AG20443 (cell line): ENCODE data around the gene CXCR3.
"Not testable (repeated sequence)": the region's sequence is repeated elsewhere in the genome, so short reads cannot be mapped to it uniquely, and the experiment has no call there.

Source experiments
- DNase-seq: peaks from one replicate; pipeline ENCODE4 v3.0.0; 2012; ENCODE audit warnings: low spot score, mixed read lengths

CXCR3 gene

DNA sequence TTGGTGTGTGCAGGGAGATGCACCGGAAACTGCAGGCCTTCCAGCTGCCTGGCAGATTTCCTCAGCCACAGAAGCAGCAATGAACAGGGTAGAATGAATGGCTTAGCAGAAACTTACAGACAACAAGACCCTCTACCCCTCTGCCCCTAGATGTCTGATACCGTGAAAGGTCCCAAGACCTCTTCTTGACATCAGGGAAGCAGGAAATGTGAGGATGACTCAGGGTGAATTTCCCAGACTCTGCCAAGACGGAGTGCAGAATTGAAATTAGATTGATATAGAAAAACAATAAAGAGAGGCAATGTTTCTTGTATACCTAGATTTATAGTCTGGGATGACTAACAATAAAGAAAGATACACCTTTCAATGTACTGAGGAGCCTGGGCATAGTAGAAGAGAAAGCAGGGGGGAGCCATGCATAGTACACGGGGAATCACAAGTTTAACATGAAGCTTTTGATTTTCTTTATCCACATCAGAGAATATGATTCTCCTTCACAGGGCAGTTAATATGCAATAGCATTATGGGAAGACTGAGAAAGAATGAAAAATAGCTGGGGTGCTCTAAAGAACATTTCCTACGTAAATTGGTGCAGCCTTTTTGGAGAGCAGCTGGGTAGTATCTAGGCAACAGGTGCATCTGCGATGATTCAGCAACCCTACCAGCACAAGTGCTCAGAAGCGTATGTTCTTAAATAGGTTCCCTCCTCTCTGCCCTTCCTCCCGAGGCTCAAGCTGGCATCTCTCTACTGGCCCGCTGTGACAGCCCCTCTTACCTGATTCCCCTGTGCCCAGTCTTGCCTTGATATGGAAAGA is 18.3 kb upstream of the CXCR3 start:
- no peak for DNase-seq

DNA sequence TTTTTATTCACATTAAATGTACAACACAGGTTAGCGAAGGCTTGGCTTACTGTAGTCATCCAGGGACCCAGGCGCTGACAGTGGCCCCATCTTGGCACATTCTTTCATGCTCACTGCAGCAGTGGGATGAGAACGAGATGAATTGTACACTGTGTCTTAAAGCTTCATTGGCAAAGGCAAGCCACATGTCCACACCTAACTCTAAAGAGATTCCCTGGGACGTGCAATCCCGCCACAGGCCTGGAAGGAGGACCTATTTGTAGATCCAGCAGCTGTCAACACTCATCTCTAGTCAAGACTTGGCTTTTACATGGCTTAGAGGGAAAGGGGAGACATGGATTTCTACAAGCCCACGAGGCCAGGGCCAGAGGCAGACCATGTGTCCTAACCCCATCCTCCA is 16.1 kb upstream of the CXCR3 start:
- DNase-seq, result no peak

DNA sequence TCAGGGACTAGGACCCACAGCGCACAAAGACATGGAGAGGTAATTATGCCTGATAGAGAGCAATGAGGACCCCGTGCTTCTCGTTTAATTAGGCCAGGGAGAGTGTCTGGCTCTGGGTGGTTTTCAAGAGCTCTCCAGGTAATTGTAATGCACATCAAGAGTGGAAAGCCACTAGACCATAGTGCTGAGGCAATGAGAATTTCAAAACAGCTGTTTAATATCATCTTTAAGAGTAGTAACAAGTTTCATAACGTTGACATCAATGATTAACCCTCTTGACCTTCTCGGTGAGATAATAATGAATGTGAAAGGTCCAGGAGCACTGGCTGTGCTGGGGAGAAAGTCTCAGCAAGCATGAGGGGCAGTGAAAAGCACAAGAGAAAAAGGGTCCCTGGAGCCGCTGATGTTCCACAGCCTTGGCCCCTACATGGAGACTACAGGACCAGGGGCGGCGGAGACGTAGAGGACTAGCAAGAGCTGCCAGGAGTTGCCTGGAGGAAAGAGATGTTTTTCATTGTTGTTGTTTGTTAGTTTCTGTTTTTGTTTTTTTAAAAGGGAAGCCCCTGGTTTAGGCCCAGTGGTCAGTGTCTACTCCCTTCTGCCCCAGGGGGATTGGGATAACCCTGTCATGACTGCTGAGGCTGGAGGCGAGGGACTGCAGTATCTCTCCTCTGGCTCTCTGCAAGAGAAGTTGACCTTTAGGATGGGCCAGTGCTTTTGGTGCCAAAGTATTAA is 14.8 kb upstream of the CXCR3 start:
- DNase-seq, result no peak

DNA sequence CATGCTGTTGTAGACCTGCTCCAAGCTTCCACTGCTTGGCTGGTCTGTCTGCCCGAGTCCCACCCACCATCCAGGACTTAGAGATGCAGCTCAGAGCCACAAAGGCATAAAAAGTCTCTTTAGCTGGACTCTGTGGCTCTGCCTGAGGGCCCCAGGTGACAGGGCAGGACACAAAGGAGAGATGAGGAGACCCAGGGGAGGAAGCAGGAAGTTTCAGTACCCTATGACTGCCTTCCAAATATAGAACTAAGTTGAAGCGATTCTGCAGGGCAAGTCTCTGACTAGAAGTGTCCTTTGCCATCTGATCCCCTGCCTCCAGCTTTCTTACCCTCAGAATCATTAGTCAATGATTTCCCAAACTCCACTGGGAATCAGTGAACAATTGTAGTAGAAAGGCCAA is 11.2 kb upstream of the CXCR3 start:
- DNase-seq, result no peak

- DNase-seq, result peak; percentile 18
These were observed 9.5 kb upstream of the CXCR3 start for GRCh38 chrX:71627588-71628404.

DNA sequence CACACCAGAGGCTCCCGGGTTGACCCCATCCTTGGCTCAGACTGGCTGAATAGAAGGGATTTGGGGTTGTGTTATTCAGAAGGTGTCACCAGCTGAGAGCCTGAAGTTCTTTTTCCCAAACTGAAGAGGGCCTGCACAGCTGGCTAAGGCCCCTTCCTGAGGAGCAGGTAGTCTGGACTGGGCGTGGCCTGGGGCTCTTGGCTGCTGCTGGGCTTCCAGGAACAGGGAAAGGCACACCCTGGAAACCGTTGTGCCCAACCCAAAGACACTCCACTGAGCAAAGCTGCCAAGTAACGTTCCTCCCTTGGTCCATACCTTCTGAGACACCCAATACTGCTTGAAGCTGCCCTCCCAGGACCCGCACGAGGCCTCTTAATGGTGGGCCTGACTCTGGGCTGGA is 8.3 kb upstream of the CXCR3 start:
- DNase-seq, result no peak

GRCh38 chrX:71625471-71625870 is 7.2 kb upstream of the CXCR3 start:
- DNase-seq, result no peak

- no peak for DNase-seq
These were observed 5.4 kb upstream of the CXCR3 start for GRCh38 chrX:71623714-71624113.

GRCh38 chrX:71622576-71623450 is 4.5 kb upstream of the CXCR3 start:
- DNase-seq, result peak; percentile 88

GRCh38 chrX:71622032-71622575 is 3.8 kb upstream of the CXCR3 start:
- no peak for DNase-seq

- peak; percentile 64 for DNase-seq
These were observed 3.3 kb upstream of the CXCR3 start for GRCh38 chrX:71621603-71622002.

DNA sequence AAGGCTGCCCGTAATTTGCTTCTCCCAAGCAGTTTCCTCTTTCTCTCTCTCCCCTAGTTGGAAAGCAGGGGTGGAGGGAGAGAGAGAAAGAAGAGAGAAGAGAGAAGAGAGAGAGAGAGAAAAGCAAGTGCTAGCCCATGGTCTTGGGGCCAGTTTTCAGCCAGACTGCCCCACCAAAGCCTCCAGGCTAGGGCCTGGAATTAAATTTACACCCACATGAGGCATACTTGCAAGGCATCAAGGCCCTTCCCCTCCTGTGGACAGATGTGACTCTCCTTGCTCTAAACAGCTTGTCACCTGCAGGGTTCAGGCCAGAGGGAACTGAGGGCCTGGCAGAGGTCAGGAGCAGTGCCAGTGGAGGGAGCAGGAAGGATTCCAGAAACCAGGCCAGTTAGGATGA is 1.7 kb upstream of the CXCR3 start:
- DNase-seq, result no peak

DNA sequence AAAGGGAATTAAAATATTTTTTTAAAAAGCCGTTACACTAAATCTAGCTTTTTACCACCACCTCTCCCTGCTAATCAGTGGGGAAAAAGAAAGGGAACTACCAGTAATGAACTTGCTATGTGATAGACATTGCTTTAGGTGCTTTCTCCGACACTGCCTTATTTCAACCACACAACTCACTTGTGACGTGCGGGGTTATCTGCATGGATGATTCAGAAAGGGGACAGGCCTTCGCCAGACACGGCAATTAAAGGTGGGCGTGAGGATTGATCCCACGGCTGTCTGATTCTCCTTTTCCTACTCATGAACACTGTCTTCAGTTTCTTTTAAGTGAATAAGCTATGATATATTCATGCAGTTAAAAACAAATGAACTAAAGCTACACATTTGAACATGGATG is 882 bp upstream of the CXCR3 start:
- no peak for DNase-seq

DNA sequence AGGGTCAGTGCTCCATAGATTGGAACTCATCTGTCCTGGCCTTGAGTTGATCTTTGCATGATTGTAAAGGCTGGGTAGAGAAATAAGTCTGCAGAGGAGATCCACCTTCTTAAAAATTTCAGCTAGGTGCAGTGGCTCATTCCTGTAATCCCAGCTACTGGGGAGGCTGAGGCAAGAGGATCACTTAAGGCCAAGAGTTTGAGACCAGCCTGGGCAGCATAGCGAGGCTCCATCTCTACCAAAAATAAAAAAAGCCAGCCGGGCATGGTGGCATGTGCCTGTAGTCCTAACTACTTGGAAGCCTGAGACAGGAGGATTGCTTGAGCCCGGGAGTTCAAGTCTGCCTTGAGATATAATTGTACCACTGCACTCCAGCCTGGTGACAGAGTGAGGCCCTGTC is 476 bp upstream of the CXCR3 start:
- DNase-seq, result no peak

- no peak for DNase-seq
These were observed 569 bp downstream of the CXCR3 start for GRCh38 chrX:71617742-71618141.

DNA sequence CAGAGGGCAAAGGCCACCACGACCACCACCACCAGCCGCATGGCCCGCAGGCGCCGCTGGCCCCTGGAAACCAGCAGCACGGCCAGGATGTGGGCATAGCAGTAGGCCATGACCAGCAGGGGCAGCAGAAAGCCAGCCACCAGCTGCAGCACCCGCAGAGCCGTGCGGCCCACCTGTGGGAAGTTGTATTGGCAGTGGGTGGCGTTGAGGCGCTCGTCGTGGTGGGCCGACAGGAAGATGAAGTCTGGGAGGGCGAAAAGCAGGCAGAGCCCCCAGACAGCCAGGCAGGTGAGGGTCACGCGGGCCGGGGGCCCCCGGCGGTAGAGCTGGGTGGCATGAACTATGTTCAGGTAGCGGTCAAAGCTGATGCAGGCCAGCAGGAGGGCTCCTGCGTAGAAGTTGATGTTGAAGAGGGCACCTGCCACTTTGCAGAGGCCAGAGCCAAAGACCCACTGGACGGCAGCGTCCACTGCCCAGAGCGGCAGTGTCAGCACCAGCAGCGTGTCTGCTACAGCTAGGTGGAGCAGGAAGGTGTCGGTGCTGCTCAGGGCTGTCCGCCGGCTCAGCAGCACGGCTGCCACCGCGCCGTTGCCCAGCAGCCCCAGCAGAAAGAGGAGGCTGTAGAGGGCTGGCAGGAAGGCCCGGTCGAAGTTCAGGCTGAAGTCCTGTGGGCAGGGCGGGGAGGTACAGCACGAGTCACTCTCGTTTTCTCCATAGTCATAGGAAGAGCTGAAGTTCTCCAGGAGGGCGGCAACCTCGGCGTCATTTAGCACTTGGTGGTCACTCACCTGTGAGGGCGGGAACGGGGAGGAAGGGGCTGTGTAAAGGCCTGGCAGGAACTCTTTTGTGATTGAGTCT is 1.4 kb downstream of the CXCR3 start:
- DNase-seq, result no peak

DNA sequence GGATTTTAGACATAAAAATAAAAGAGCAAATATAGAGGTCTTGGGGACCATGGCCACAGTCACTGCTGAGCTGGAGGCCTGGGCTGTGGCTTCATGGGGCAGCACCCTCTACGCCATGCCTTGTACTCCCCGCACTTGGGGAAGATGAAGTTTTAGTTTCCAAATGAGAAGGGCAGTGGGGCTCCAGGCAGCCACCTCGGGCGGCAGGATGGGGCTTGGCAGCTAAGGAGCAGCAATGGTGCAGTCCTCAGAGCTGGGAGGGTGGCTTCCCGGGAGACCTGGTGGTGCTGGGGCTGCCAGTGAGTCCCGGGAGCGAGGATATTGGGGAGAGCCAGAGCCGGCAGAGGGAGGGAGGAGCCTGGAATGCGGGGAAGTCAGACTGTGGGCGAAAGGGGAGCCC is 2.4 kb downstream of the CXCR3 start:
- no peak for DNase-seq

DNA sequence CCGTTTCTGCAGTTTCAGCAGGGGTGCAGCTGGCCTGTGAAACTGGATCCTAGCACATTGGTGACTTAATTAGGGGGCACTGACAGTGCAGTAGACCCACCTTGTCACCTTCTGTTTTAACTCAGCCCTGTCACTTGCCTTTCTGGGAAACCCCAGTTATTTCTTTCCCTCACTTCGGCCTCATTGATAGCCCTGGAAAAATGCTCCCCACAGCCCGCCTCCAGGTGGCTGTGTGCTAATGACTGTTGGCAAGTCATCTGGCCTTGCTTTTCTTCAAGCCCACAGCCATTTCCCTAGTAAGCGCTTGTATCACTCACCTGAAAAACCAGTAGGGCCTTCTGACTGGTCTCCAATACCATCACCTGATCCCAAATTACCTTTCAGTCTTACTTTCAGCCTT is 3.3 kb downstream of the CXCR3 start:
- DNase-seq, result no peak

- DNase-seq, result no peak
These were observed 6.1 kb downstream of the CXCR3 start for GRCh38 chrX:71612256-71612655.

- not testable (repeated sequence) for DNase-seq
These were observed 6.6 kb downstream of the CXCR3 start for GRCh38 chrX:71611736-71612135.
